T-helper 2 cell treated with Interferon-gamma antibody and Interleukin-4, amounts not matched to agents 5 μg/mL and 100 μg/mL, for 36 hours (primary cell): ENCODE data around the gene PSG4.
"Not testable (repeated sequence)": the region's sequence is repeated elsewhere in the genome, so short reads cannot be mapped to it uniquely, and the experiment has no call there.

Source experiments
- DNase-seq: peaks from one replicate; pipeline ENCODE4 v3.0.0; 2021; ENCODE audit warnings: low spot score
- H3K27ac Mint-ChIP-seq: one replicate; pipeline ENCODE4 v1.8.0; 2021; ENCODE audit warnings: mild to moderate bottlenecking, mixed read lengths
- H3K27me3 Mint-ChIP-seq: one replicate; pipeline ENCODE4 v1.8.0; 2021; ENCODE audit warnings: low read depth, mixed read lengths
- H3K36me3 Mint-ChIP-seq: one replicate; pipeline ENCODE4 v1.8.0; 2021; ENCODE audit warnings: low read depth, mixed read lengths
- H3K4me1 Mint-ChIP-seq: one replicate; pipeline ENCODE4 v1.8.0; 2021; ENCODE audit warnings: low read depth, mixed read lengths
- H3K4me3 Mint-ChIP-seq: one replicate; pipeline ENCODE4 v1.8.0; 2022; ENCODE audit warnings: mild to moderate bottlenecking, moderate library complexity, mixed read lengths
- H3K9me3 Mint-ChIP-seq: one replicate; pipeline ENCODE4 v1.8.0; 2021; ENCODE audit warnings: mixed read lengths

Gene PSG4

GRCh38 chr19:43205471-43206105 lies at the start of gene PSG4:
TSS of gene PSG4 (minus strand) at chr19:43205638. CDS start at chr19:43205536, 102 bp downstream.
- H3K27me3 Mint-ChIP-seq, H3K36me3 Mint-ChIP-seq, H3K4me3 Mint-ChIP-seq, H3K4me1 Mint-ChIP-seq, DNase-seq, H3K27ac Mint-ChIP-seq, H3K9me3 Mint-ChIP-seq: not testable (repeated sequence)

GRCh38 chr19:43251428-43251827 lies 46.0 kb upstream of the PSG4 start:
- H3K4me1 Mint-ChIP-seq, H3K36me3 Mint-ChIP-seq: not testable (repeated sequence)

GRCh38 chr19:43250296-43250695 lies 44.9 kb upstream of the PSG4 start:
- not testable (repeated sequence) for H3K4me3 Mint-ChIP-seq, H3K36me3 Mint-ChIP-seq, H3K27ac Mint-ChIP-seq, DNase-seq, H3K4me1 Mint-ChIP-seq, H3K27me3 Mint-ChIP-seq
- H3K9me3 Mint-ChIP-seq = peaks cover 17% of the 10 kb centered on the region

More at GRCh38 chr19:43251428-43251827, 46.0 kb upstream of the PSG4 start:
- H3K9me3 Mint-ChIP-seq = peaks cover 17% of the 10 kb centered on the region
- H3K4me3 Mint-ChIP-seq, H3K27ac Mint-ChIP-seq, H3K27me3 Mint-ChIP-seq, DNase-seq: not testable (repeated sequence)

DNA sequence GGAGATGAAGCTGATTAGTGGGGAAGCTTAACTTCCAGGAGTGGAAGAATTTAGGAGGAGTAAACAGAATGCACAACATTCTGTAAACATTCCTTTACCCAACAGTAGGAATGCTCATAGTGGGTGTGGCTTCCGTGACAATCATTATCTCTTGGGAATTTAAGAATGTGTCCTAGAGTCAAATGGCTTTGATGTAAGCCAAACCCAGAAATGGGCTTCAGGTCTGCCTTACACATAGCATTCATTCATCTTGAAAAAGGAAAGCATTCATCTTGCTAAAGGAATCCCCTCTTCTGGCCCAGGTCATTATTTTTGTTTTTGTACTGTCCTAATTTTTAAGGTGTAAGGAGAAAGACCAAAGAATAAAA lies 43.2 kb upstream of the PSG4 start:
- H3K27ac Mint-ChIP-seq, H3K4me1 Mint-ChIP-seq, H3K27me3 Mint-ChIP-seq, DNase-seq, H3K36me3 Mint-ChIP-seq, H3K4me3 Mint-ChIP-seq: not testable (repeated sequence)
- H3K9me3 Mint-ChIP-seq = peaks cover 17% of the 10 kb centered on the region

DNA sequence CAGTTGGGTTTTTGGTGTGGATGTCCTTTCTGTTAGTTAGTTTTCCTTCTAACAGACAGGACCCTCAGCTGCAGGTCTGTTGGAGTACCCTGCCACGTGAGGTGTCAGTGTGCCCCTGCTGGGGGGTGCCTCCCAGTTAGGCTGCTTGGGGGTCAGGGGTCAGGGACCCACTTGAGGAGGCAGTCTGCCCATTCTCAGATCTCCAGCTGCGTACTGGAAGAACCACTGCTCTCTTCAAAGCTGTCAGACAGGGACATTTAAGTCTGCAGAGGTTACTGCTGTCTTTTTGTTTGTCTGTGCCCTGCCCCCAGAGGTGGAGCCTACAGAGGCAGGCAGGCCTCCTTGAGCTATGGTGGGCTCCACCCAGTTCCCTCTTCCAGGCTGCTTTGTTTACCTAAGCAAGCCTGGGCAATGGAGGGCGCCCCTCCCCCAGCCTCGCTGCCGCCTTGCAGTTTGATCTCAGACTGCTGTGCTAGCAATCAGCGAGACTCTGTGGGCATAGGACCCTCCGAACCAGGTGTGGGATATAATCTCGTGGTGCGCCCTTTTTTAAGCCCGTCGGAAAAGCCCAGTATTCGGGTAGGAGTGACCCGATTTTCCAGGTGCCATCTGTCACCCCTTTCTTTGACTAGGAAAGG lies 41.9 kb upstream of the PSG4 start:
- H3K27ac Mint-ChIP-seq, H3K4me3 Mint-ChIP-seq, DNase-seq, H3K27me3 Mint-ChIP-seq, H3K36me3 Mint-ChIP-seq, H3K4me1 Mint-ChIP-seq: not testable (repeated sequence)
- H3K9me3 Mint-ChIP-seq = peaks cover 17% of the 10 kb centered on the region

DNA sequence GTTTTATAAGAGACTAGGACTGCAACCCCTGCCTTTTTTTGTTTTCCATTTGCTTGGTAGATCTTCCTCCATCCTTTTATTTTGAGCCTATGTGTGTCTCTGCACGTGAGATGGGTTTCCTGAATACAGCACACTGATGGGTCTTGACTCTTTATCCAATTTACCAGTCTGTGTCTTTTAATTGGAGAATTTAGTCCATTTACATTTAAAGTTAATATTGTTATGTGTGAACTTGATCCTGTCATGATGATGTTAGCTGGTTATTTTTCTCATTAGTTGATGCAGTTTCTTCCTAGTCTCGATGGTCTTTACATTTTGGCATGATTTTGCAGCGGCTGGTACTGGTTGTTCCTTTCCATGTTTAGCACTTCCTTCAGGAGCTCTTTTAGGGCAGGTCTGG lies 40.4 kb upstream of the PSG4 start:
- H3K4me3 Mint-ChIP-seq, H3K36me3 Mint-ChIP-seq, H3K4me1 Mint-ChIP-seq, DNase-seq, H3K27ac Mint-ChIP-seq, H3K27me3 Mint-ChIP-seq: not testable (repeated sequence)
- H3K9me3 Mint-ChIP-seq = peaks cover 25% of the 10 kb centered on the region

DNA sequence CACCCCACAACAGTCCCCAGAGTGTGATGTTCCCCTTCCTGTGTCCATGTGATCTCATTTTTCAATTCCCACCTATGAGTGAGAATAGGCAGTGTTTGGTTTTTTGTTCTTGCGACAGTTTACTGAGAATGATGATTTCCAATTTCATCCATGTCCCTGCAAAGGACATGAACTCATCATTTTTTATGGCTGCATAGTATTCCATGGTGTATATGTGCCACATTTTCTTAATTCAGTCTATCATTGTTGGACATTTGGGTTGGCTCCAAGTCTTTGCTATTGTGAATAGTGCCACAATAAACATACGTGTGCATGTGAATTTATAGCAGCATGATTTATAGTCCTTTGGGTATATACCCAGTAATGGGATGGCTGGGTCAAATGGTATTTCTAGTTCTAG lies 36.8 kb upstream of the PSG4 start:
- H3K9me3 Mint-ChIP-seq = peaks cover 28% of the 10 kb centered on the region
- H3K27me3 Mint-ChIP-seq, H3K4me3 Mint-ChIP-seq, H3K27ac Mint-ChIP-seq, DNase-seq, H3K36me3 Mint-ChIP-seq, H3K4me1 Mint-ChIP-seq: not testable (repeated sequence)

DNA sequence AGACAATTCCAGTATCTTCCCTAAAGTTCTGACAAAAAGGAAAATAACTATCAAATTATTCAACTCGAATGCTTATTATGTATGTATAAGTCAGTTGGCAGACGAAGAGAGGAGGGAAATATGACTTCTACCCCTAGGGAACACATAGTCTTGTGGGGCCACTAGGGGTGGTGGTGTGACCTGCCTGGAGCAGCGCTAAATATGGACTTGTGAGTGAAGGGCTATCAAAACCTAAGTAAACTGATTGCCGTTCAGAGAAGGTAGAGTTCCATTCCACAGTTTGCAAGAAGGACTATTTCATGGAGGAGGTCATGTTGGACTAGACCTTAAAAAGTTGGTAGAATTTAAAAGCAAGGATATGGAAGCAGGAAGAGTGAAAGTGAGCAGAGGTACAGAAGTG lies 32.8 kb upstream of the PSG4 start:
- not testable (repeated sequence) for H3K27me3 Mint-ChIP-seq, H3K36me3 Mint-ChIP-seq, H3K4me3 Mint-ChIP-seq, H3K4me1 Mint-ChIP-seq, H3K27ac Mint-ChIP-seq, DNase-seq
- H3K9me3 Mint-ChIP-seq = peaks cover 39% of the 10 kb centered on the region

DNA sequence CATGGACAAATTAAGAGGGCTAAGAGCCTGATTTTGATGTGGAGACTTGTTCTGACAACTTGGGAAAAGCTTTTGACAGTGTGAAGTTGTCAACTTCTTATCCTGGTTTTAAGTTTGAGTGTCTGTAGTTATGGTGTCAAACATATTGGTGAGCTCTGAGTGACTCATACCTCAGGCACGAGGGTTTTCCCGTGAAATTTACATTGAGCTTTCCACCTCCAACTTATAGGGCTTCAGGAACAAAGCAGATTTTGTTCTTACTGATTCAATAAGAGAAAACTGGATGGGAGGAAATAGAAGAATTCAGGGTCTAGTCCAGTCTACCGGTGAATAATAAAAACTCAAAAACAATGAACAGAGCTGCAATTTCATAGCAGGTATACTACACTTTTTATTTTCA lies 30.2 kb upstream of the PSG4 start:
- H3K9me3 Mint-ChIP-seq = peaks cover 35% of the 10 kb centered on the region
- not testable (repeated sequence) for H3K27me3 Mint-ChIP-seq, H3K4me3 Mint-ChIP-seq, H3K4me1 Mint-ChIP-seq, H3K36me3 Mint-ChIP-seq, DNase-seq, H3K27ac Mint-ChIP-seq

- DNase-seq = no peak
- H3K27me3 Mint-ChIP-seq = no peaks in the 10 kb centered on the region
- H3K4me1 Mint-ChIP-seq = no peaks in the 10 kb centered on the region
- no peak overlapping the region for H3K27ac Mint-ChIP-seq
- no peak overlapping the region for H3K4me3 Mint-ChIP-seq
- no peaks in the 10 kb centered on the region for H3K36me3 Mint-ChIP-seq
- H3K9me3 Mint-ChIP-seq = peaks cover 49% of the 10 kb centered on the region
Observed at GRCh38 chr19:43229315-43229714, 23.9 kb upstream of the PSG4 start.

GRCh38 chr19:43228730-43229129 lies 23.3 kb upstream of the PSG4 start:
- H3K4me3 Mint-ChIP-seq, DNase-seq, H3K4me1 Mint-ChIP-seq, H3K36me3 Mint-ChIP-seq, H3K27me3 Mint-ChIP-seq, H3K27ac Mint-ChIP-seq: not testable (repeated sequence)
- H3K9me3 Mint-ChIP-seq = peaks cover 49% of the 10 kb centered on the region

DNA sequence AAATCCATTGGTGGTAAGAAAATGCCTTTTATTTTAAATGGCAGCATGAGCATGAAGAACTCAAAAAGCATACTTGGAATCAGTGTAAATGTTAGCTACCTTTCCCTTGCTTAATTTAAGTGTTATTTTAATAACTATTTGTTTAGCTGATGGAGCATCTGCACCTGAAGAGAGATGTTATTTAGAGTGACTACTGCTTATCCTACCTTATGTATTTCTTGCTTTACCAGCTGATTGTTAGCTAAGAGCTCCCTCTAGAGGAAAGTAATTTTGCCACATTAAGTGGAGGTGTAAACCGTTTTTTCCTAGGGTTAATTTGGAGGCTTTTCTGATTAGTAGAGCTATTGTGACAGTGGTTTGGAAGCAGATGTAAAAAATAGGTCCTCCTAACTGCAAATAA lies 21.5 kb upstream of the PSG4 start:
- not testable (repeated sequence) for H3K4me1 Mint-ChIP-seq, H3K27ac Mint-ChIP-seq, DNase-seq, H3K36me3 Mint-ChIP-seq, H3K27me3 Mint-ChIP-seq, H3K4me3 Mint-ChIP-seq
- H3K9me3 Mint-ChIP-seq = peaks cover 49% of the 10 kb centered on the region

- no peak for DNase-seq
- H3K4me3 Mint-ChIP-seq = no peak overlapping the region
- no peak overlapping the region for H3K27ac Mint-ChIP-seq
- H3K9me3 Mint-ChIP-seq = peaks cover 46% of the 10 kb centered on the region
- H3K36me3 Mint-ChIP-seq = no peaks in the 10 kb centered on the region
- H3K4me1 Mint-ChIP-seq = no peaks in the 10 kb centered on the region
- H3K27me3 Mint-ChIP-seq = no peaks in the 10 kb centered on the region
Observed at GRCh38 chr19:43224855-43225253, 19.4 kb upstream of the PSG4 start.

DNA sequence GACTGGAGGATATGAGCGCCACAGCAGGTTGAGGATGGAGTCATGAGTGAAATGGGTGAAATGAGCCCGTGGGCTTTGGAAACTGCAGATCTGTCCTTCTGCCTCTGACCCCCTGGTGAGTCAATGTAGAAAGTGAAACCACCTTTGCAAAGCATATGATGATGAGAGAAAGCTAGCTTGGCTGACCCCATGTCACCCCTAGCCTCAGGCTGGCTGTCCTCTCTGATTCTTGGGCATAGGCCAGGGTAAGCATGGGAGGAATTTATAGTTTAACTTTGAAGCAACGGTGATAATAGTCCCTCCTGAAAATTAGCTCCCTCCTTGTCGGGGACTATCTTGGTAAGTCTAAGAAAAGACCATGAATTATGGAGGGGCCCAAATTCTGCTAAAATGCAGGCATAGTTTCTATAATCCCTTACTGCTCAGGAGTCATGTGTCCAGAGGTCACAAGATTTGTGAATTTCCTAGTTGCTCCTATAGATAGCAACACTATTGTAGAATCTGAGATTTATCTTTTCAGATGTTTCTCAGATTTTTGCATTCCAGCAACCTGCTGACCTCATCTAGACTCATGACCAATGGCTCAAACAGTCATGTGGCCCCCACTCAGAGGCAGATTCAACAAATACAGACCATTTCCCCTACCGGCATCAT lies 18.9 kb upstream of the PSG4 start:
- H3K4me1 Mint-ChIP-seq, H3K4me3 Mint-ChIP-seq, DNase-seq, H3K27ac Mint-ChIP-seq, H3K36me3 Mint-ChIP-seq, H3K27me3 Mint-ChIP-seq: not testable (repeated sequence)
- peaks cover 40% of the 10 kb centered on the region for H3K9me3 Mint-ChIP-seq

GRCh38 chr19:43221891-43222290 lies 16.5 kb upstream of the PSG4 start:
- peaks cover 23% of the 10 kb centered on the region for H3K9me3 Mint-ChIP-seq
- not testable (repeated sequence) for H3K4me3 Mint-ChIP-seq, DNase-seq, H3K27ac Mint-ChIP-seq, H3K4me1 Mint-ChIP-seq, H3K27me3 Mint-ChIP-seq, H3K36me3 Mint-ChIP-seq
